Osteoblast (primary cell): ENCODE data around the gene DENND1A. TPM values are rescaled to one million over a fixed set of nuclear protein-coding genes. Genes with fewer than 3 reads are reported as not detected.

Experiments used
- DNase-seq: peaks from one replicate; pipeline ENCODE4 v3.0.0; 2011; ENCODE audit warnings: low spot score, mixed read lengths; ENCODE audit not compliant: insufficient read length; ENCODE audit errors: missing footprints
- H2AFZ ChIP-seq: 2 replicates; pipeline ENCODE4 v1.6.0; 2011; ENCODE audit warnings: mild to moderate bottlenecking, low read length
- H3K27ac ChIP-seq: 2 replicates; pipeline ENCODE4 v1.5.1; 2011; ENCODE audit warnings: mild to moderate bottlenecking, low read depth, low read length, moderate library complexity
- H3K27me3 ChIP-seq: 2 replicates; pipeline ENCODE4 v1.6.0; 2012; ENCODE audit warnings: mild to moderate bottlenecking, control low read depth, inconsistent platforms, low read length, moderate library complexity; ENCODE audit not compliant: insufficient read depth
- H3K36me3 ChIP-seq: 2 replicates; pipeline ENCODE4 v1.5.1; 2011; ENCODE audit warnings: mild to moderate bottlenecking, low read length, control low read depth, moderate library complexity; ENCODE audit not compliant: insufficient read depth
- H3K4me1 ChIP-seq: 2 replicates; pipeline ENCODE4 v1.5.1; 2011; ENCODE audit warnings: mild to moderate bottlenecking, low read length, control low read depth, moderate library complexity; ENCODE audit not compliant: insufficient read depth
- H3K4me2 ChIP-seq: 2 replicates; pipeline ENCODE4 v1.6.0; 2011; ENCODE audit warnings: mild to moderate bottlenecking, low read length; ENCODE audit not compliant: insufficient read depth
- H3K4me3 ChIP-seq: fragments of 200-600 bp; sonication (generic); 3 replicates; pipeline ENCODE4 v1.5.1; 2012; ENCODE audit warnings: mild to moderate bottlenecking, low read length, inconsistent platforms; ENCODE audit not compliant: insufficient read depth
- H3K79me2 ChIP-seq: 2 replicates; pipeline ENCODE4 v1.6.0; 2012; ENCODE audit warnings: mild to moderate bottlenecking, low read length, control low read depth, inconsistent platforms; ENCODE audit not compliant: insufficient read depth
- H3K9me3 ChIP-seq: 2 replicates; pipeline ENCODE4 v1.5.1; 2011; ENCODE audit warnings: low read depth, low read length, control low read depth
- H4K20me1 ChIP-seq: 2 replicates; pipeline ENCODE4 v1.6.0; 2012; ENCODE audit warnings: mild to moderate bottlenecking, low read length, control low read depth; ENCODE audit not compliant: insufficient read depth
- total RNA-seq: library from RNA; depleted of rRNA; stranded (reverse); fragments of >200 nt; gene quantifications from 2 replicates; pipeline ENCODE4 v1.2.3, GENCODE V29; 2012
- TF ChIP-seq, protein P1 (sequence below): IDR thresholded peaks from 2 replicates; pipeline ENCODE4 v1.5.1; 2011; ENCODE audit warnings: mild to moderate bottlenecking, low read depth, low read length, moderate library complexity; ENCODE audit errors: extremely low read depth

Gene DENND1A
- total RNA-seq, 1 donor = 14.1 TPM

DNA sequence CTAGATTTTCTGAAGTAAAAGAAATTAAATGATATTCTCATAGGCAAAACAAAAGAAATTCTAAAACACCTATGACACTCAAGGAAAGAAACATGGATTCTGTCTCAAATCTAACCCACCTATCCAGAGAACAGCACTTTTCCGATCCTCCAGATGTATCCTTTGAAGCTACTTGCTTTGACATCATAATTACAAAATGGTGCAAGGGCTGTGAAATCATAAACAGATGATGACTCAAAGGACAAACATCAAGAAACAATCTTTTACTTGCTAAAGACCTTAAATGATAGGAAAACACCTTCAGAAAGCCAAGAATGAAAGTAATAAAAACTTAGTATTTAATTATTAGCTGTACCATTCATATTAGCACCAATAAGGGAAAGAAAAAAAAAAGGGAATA, 202.6 kb downstream of the DENND1A start:
- Histone ChIP-seq H3K79me2 (no peaks in the 10 kb centered on the region), H2AFZ (no peak overlapping the region), H3K4me1 (no peaks in the 10 kb centered on the region), H4K20me1 (no peaks in the 10 kb centered on the region), H3K4me3 (no peak overlapping the region), H3K36me3 (no peaks in the 10 kb centered on the region), H3K27ac (no peak overlapping the region), H3K4me2 (no peak overlapping the region), H3K27me3 (no peaks in the 10 kb centered on the region), H3K9me3 (peaks cover 1% of the 10 kb centered on the region)
- TF ChIP-seq, protein P1, sequence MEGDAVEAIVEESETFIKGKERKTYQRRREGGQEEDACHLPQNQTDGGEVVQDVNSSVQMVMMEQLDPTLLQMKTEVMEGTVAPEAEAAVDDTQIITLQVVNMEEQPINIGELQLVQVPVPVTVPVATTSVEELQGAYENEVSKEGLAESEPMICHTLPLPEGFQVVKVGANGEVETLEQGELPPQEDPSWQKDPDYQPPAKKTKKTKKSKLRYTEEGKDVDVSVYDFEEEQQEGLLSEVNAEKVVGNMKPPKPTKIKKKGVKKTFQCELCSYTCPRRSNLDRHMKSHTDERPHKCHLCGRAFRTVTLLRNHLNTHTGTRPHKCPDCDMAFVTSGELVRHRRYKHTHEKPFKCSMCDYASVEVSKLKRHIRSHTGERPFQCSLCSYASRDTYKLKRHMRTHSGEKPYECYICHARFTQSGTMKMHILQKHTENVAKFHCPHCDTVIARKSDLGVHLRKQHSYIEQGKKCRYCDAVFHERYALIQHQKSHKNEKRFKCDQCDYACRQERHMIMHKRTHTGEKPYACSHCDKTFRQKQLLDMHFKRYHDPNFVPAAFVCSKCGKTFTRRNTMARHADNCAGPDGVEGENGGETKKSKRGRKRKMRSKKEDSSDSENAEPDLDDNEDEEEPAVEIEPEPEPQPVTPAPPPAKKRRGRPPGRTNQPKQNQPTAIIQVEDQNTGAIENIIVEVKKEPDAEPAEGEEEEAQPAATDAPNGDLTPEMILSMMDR = no peak
- no peak for DNase-seq

DNA sequence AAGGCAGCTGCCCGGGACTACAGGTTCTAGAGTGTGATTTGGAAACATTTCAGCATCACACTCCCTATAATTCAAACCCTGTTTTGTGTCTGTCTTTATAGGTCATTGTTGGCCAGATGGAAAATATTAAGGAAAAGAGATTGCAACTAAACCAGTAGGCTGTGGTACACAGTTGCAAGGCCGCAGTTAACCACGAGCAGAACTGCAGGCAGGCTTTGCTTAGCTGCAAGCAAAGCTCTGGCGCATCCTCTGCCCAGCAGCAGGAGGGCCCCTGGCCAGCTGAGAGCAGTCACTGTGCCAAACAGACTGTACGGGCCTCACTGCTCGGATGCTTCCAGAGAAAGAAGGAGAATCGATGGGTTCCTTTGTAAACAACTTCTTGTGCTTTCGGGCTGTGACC, 204.5 kb downstream of the DENND1A start:
- Histone ChIP-seq H2AFZ (no peak overlapping the region), H3K4me2 (no peak overlapping the region), H3K36me3 (no peaks in the 10 kb centered on the region), H3K79me2 (no peaks in the 10 kb centered on the region), H3K9me3 (peaks cover 3% of the 10 kb centered on the region), H3K4me3 (no peak overlapping the region), H3K27ac (no peak overlapping the region), H3K4me1 (no peaks in the 10 kb centered on the region), H4K20me1 (no peaks in the 10 kb centered on the region), H3K27me3 (no peaks in the 10 kb centered on the region)
- DNase-seq = no peak
- TF ChIP-seq, protein P1 = no peak

DNA sequence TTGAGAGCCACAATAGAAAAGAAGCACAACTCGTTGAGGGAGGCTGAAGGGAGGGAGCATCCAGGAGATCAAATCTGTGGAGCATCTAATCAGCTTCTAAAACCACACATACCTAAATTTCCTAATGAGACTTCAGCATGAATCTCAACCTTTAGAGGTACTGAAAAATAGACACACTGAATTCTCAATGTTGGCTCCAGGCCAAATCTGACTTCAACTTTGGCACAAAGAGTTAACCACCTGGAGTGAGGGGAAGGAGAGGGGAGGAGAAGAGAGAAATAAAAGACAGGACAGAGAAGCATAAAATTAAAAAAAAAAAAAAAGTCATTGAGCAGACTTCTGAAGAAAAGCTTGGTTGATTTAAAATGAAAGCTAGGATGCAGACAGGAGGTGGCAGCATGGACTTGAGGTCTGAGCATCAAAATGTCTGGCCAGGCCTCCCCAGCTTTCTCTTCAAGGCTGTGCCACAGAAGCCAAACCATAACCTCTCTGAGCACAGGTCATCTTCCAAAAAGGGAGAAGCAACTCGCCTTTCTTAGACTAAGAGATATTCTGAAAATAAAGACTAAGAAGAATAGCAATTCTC, 205.6 kb downstream of the DENND1A start:
- Histone ChIP-seq H3K4me3 (no peak overlapping the region), H3K27me3 (no peaks in the 10 kb centered on the region), H3K4me2 (no peak overlapping the region), H3K79me2 (no peaks in the 10 kb centered on the region), H4K20me1 (peaks cover 1% of the 10 kb centered on the region), H3K36me3 (no peaks in the 10 kb centered on the region), H2AFZ (no peak overlapping the region), H3K27ac (no peak overlapping the region), H3K9me3 (peaks cover 3% of the 10 kb centered on the region), H3K4me1 (no peaks in the 10 kb centered on the region)
- DNase-seq = peak; percentile 80
- TF ChIP-seq, protein P1 = peak; percentile 49

DNA sequence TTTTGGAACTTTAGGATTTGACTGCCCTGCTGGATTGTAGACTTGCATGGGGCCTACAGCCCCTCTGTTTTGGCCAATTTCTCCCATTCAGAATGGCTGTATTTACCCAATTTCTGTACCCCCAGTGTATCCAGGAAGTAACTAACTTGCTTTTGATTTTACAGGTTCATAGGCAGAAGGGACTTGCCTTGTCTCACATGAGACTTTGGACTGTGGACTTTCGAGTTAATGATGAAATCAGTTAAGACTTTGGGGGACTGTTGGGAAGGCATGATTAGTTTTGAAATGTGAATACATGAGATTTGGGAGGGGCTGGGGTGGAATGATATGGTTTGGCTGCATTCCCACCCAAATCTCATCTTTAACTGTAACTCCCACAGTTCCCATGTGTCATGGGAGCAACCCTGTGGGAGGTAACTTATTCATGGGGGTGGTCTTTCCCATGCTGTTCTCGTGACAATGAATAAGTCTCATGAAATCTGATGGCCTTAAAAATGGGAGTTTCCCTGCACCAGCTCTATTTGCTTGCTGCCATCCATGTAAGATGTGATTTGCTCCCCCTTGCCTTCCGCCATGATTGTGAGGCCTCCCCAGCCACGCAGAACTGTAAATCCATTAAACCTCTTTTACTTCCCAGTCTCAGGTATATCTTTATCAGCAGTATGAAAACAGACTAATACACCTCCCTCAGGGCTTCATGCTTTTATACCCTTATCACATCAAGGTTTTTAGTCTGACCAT, 206.6 kb downstream of the DENND1A start:
- Histone ChIP-seq H2AFZ (no peak overlapping the region), H3K4me1 (no peaks in the 10 kb centered on the region), H3K27ac (no peak overlapping the region), H3K79me2 (no peaks in the 10 kb centered on the region), H3K36me3 (no peaks in the 10 kb centered on the region), H4K20me1 (peaks cover 5% of the 10 kb centered on the region), H3K4me3 (no peak overlapping the region), H3K9me3 (peaks cover 3% of the 10 kb centered on the region), H3K27me3 (no peaks in the 10 kb centered on the region), H3K4me2 (no peak overlapping the region)
- TF ChIP-seq, protein P1 = no peak
- no peak for DNase-seq
